GM21576 (cell line): ENCODE results near the gene NDST4.
"Not testable (repeated sequence)": the region's sequence is repeated elsewhere in the genome, so short reads cannot be mapped to it uniquely, and the experiment has no call there.

Experiments used
- ATAC-seq: cut with Tn5 transposase; IDR thresholded peaks from one replicate; pipeline ENCODE4 v1.9.1; 2021; ENCODE audit warnings: mild to moderate bottlenecking, moderate library complexity; ENCODE audit not compliant: unreplicated experiment

Gene NDST4

GRCh38 chr4:115058533-115058932 lies 54.9 kb downstream of the NDST4 start:
- ATAC-seq, result no peak

- no peak for ATAC-seq
These were observed 58.6 kb downstream of the NDST4 start for GRCh38 chr4:115054836-115055235.

- no peak for ATAC-seq
These were observed 60.1 kb downstream of the NDST4 start for GRCh38 chr4:115053313-115053712.

- no peak for ATAC-seq
These were observed 70.9 kb downstream of the NDST4 start for GRCh38 chr4:115042496-115042895.

GRCh38 chr4:115030281-115030680 lies 83.1 kb downstream of the NDST4 start:
- ATAC-seq, result no peak

GRCh38 chr4:115028682-115029410 lies 84.6 kb downstream of the NDST4 start:
- no peak for ATAC-seq

GRCh38 chr4:114999880-115000279 lies 113.5 kb downstream of the NDST4 start:
- no peak for ATAC-seq

GRCh38 chr4:114998316-114998715 lies 115.1 kb downstream of the NDST4 start:
- no peak for ATAC-seq

GRCh38 chr4:114997576-114998247 lies 115.7 kb downstream of the NDST4 start:
- no peak for ATAC-seq

GRCh38 chr4:114986133-114986532 lies 127.3 kb downstream of the NDST4 start:
- ATAC-seq, result no peak

- ATAC-seq, result no peak
These were observed 132.3 kb downstream of the NDST4 start for GRCh38 chr4:114980932-114981708.

GRCh38 chr4:114980399-114980798 lies 133.0 kb downstream of the NDST4 start:
- not testable (repeated sequence) for ATAC-seq

- ATAC-seq, result no peak
These were observed 136.5 kb downstream of the NDST4 start for GRCh38 chr4:114976901-114977300.

GRCh38 chr4:114964026-114964425 lies 149.4 kb downstream of the NDST4 start:
- ATAC-seq, result no peak

GRCh38 chr4:114945616-114946015 lies 167.8 kb downstream of the NDST4 start:
- ATAC-seq, result no peak

GRCh38 chr4:114941503-114941902 lies 171.9 kb downstream of the NDST4 start:
- ATAC-seq, result no peak

- no peak for ATAC-seq
These were observed 185.5 kb downstream of the NDST4 start for GRCh38 chr4:114927881-114928280.

GRCh38 chr4:114926583-114926982 lies 186.8 kb downstream of the NDST4 start:
- ATAC-seq, result no peak

- ATAC-seq, result no peak
These were observed 189.1 kb downstream of the NDST4 start for GRCh38 chr4:114924311-114924710.

- no peak for ATAC-seq
These were observed 190.9 kb downstream of the NDST4 start for GRCh38 chr4:114922592-114922933.

- no peak for ATAC-seq
These were observed 191.4 kb downstream of the NDST4 start for GRCh38 chr4:114921790-114922591.
